Rectal smooth muscle tissue (tissue), 1 donor: ENCODE results near the gene ERBB4.

Experiments used
- H3K27ac ChIP-seq: one replicate; pipeline ENCODE4 v1.7.0; 2013; ENCODE audit warnings: low read depth, low read length, inconsistent platforms
- H3K27me3 ChIP-seq: one replicate; pipeline ENCODE4 v1.7.0; 2013; ENCODE audit warnings: low read length; ENCODE audit not compliant: control insufficient read depth, insufficient read depth
- H3K36me3 ChIP-seq: one replicate; pipeline ENCODE4 v1.7.0; 2013; ENCODE audit warnings: low read length; ENCODE audit not compliant: control insufficient read depth, insufficient read depth
- H3K4me1 ChIP-seq: one replicate; pipeline ENCODE4 v1.7.0; 2013; ENCODE audit warnings: low read length; ENCODE audit not compliant: control insufficient read depth, insufficient read depth
- H3K4me3 ChIP-seq: one replicate; pipeline ENCODE4 v1.7.0; 2013; ENCODE audit warnings: low read length
- H3K9ac ChIP-seq: one replicate; pipeline ENCODE4 v1.7.0; 2013; ENCODE audit warnings: low read length

ERBB4 gene

DNA sequence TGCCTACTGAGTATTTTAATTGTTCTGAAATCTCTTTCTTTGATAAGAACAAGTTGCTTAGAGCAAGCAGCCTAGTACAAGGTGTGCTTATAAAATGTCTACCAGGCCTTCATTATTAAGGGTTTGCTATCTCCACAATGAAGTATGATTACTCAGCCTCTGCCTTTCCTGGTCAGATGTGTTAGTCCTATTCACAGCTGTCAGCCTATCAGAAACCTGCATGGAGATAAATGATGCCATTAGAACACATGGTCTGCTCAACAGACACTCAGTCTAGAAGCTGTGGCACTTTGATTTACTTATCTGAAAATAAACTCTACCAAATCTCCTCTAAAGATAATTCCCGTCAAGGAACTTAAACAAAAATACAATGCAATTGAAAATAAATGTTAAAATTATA is 448.7 kb downstream of the ERBB4 start:
- H3K4me3 ChIP-seq = no peak overlapping the region

DNA sequence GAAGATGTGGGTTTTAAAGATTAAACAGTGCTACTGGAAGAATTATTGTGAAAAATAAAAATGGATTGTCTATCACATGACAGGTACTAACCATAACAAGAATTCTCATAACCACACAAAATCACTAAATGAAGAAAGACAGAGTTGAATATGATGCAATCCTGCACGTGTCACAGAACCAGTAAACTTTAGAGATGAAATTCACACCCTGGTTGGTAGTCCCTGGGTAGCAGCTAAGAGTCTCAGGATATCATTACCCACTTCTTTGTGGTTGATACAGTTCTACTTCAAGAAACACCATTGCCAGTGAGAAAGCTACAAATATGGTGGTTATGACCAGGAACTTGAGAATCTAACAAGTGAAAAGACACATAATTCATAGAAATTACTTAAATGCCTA is 450.2 kb downstream of the ERBB4 start:
- Histone ChIP-seq H3K9ac (no peak overlapping the region), H3K27me3 (no peaks in the 10 kb centered on the region), H3K4me3 (no peak overlapping the region), H3K36me3 (no peaks in the 10 kb centered on the region), H3K4me1 (no peaks in the 10 kb centered on the region), H3K27ac (no peak overlapping the region)

More for the DNA sequence above, 448.7 kb downstream of the ERBB4 start:
- no peak overlapping the region for H3K27ac ChIP-seq
- no peaks in the 10 kb centered on the region for H3K36me3 ChIP-seq
- no peaks in the 10 kb centered on the region for H3K27me3 ChIP-seq
- H3K9ac ChIP-seq = no peak overlapping the region
- H3K4me1 ChIP-seq = no peaks in the 10 kb centered on the region

DNA sequence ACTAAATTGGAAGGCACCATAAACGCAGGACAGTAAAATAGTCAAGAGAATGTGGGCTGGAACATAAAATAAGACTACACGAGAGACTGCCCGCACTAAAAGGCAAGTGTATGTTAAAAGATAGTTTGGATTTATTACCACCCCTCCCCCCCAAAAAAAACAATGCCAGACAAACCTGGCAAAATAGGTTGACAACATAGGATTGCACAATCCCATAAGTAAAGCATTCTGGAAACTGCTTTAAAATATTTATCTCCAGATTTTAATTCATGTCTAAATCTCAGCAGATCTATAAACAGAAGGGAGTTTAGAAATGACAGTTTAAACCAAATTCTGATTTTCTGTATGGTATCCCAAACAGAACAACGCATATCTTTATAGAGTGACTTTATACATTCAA is 455.1 kb downstream of the ERBB4 start:
- Histone ChIP-seq H3K27ac (no peak overlapping the region), H3K4me3 (no peak overlapping the region), H3K4me1 (no peaks in the 10 kb centered on the region), H3K27me3 (no peaks in the 10 kb centered on the region), H3K9ac (no peak overlapping the region), H3K36me3 (no peaks in the 10 kb centered on the region)

DNA sequence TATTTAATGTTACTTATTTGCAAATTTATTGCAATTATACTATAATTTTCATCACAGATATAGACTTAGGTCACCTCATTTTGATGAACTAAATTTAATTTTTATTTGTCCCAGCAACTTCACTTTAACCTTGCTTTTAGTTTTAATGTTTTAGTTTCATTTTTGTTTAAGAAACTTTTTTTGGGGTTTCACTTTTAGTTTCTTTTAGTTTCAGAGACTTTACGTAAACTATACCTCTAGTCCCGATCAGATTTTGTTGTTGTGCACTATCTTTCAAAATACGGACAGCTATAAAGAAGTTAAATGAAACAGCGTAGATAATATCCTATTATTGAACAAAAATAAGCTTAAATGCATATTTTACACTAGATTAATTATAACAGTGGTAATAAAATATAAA is 460.5 kb downstream of the ERBB4 start:
- no peak overlapping the region for H3K27ac ChIP-seq
- no peak overlapping the region for H3K9ac ChIP-seq
- no peaks in the 10 kb centered on the region for H3K36me3 ChIP-seq
- H3K4me1 ChIP-seq = no peaks in the 10 kb centered on the region
- no peak overlapping the region for H3K4me3 ChIP-seq
- H3K27me3 ChIP-seq = no peaks in the 10 kb centered on the region

DNA sequence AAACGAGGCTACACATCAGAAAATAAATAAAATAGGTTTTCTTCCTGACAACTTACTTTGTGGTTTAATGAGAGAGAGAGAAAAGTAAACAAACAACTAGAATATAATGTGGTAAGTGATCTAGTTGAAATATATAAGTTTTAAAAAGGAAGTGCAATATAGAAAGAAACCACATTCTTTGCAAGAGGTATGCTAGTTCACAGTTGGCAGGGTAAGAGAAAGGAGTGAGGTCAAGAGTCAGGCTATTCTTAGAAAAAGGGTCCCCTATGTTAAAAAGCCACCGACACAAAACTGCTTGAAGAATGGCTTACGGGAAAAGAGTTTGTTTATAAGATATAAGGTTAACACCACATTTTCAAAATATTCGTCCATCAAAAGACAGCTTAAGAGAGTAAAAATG is 462.1 kb downstream of the ERBB4 start:
- H3K4me1 ChIP-seq = no peaks in the 10 kb centered on the region
- H3K27ac ChIP-seq = no peak overlapping the region
- H3K4me3 ChIP-seq = no peak overlapping the region

GRCh38 chr2:212073360-212073759 is 465.2 kb downstream of the ERBB4 start:
- Histone ChIP-seq H3K9ac (no peak overlapping the region), H3K27ac (no peak overlapping the region), H3K4me1 (no peaks in the 10 kb centered on the region), H3K4me3 (no peak overlapping the region), H3K27me3 (no peaks in the 10 kb centered on the region), H3K36me3 (no peaks in the 10 kb centered on the region)

More for the DNA sequence above, 462.1 kb downstream of the ERBB4 start:
- Histone ChIP-seq H3K27me3 (no peaks in the 10 kb centered on the region), H3K9ac (no peak overlapping the region), H3K36me3 (no peaks in the 10 kb centered on the region)

GRCh38 chr2:212066546-212066945 is 472.1 kb downstream of the ERBB4 start:
- Histone ChIP-seq H3K9ac (no peak overlapping the region), H3K4me1 (no peaks in the 10 kb centered on the region), H3K27me3 (no peaks in the 10 kb centered on the region), H3K4me3 (no peak overlapping the region), H3K36me3 (no peaks in the 10 kb centered on the region), H3K27ac (no peak overlapping the region)

GRCh38 chr2:212064318-212064717 is 474.3 kb downstream of the ERBB4 start:
- Histone ChIP-seq H3K4me1 (no peaks in the 10 kb centered on the region), H3K9ac (no peak overlapping the region), H3K27me3 (no peaks in the 10 kb centered on the region), H3K36me3 (no peaks in the 10 kb centered on the region), H3K4me3 (no peak overlapping the region), H3K27ac (no peak overlapping the region)

DNA sequence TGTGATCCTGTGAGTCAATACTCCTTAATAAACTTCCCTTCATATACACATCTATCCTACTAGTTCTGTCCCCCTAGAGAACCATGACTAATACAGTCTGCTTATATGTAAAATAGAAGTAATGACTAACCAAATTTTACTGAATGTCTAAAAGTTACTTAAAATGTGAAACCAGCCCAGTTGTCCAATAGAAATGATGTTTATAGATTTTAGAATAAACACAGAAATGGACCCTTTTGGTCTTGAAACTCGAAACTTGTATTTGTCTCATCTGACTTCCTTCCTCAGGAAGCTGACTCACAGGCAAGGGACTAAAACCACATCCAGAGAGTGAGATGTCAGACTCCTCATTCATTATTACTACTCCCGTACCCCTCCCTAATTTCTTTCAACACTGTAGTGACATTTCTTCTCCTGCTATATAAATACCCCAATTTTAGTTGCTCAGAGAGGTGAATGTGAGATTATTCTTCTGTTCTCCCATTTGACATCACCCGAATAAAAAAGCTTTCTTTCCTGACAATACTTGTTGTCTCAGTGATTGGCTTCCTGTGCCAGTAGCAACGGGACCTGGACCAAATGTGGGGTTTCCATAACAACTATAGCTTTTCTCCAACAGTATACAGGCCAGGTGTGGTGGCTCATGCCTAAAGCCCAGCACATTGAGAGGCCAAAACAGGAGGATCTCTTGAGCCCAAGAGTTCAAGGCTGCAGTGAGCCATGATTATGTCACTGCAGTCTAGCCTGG is 486.0 kb downstream of the ERBB4 start:
- no peaks in the 10 kb centered on the region for H3K27me3 ChIP-seq
- no peak overlapping the region for H3K9ac ChIP-seq
- no peaks in the 10 kb centered on the region for H3K4me1 ChIP-seq
- H3K36me3 ChIP-seq = no peaks in the 10 kb centered on the region
- H3K4me3 ChIP-seq = no peak overlapping the region
- no peak overlapping the region for H3K27ac ChIP-seq

DNA sequence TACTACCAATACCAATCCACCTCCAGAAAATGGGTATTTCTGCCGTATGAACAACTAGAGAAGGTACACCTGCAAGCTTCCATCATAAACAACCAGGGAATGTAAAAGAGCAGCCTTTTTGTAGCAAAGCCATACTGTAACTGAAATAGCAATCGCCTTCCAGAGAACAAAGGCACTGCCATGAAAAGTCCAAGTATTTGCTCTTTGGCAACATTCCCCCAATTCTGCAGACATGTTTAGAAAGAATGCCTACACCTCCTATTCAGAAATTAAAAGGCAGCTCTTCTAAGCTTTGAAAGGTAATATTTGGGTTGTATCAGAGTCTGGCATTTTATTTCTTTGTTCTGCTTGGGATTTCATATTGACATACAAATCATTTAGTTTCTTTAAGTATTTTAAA is 487.7 kb downstream of the ERBB4 start:
- no peaks in the 10 kb centered on the region for H3K4me1 ChIP-seq
- H3K36me3 ChIP-seq = no peaks in the 10 kb centered on the region
- H3K4me3 ChIP-seq = no peak overlapping the region
- no peak overlapping the region for H3K27ac ChIP-seq
- H3K9ac ChIP-seq = no peak overlapping the region
- H3K27me3 ChIP-seq = no peaks in the 10 kb centered on the region

DNA sequence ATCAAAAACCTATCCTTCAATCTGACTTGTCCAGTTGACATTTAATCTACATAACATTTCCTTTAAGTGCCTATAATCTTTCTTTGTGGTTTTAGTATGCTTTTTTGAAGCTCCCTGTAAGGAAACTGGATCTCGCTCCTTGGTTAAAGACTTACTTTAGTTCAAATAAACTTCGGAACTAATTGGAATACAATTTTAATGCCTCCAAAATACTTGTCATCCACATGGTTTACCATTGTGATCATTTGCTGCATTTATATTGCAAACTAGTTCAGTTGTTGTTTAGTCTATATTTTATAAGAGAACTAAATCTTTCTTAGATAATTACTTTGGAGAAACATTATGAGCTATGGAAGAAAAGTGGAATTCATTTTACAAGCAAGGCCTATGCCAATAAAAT is 496.0 kb downstream of the ERBB4 start:
- Histone ChIP-seq H3K4me1 (no peaks in the 10 kb centered on the region), H3K36me3 (no peaks in the 10 kb centered on the region), H3K4me3 (no peak overlapping the region), H3K9ac (no peak overlapping the region), H3K27me3 (no peaks in the 10 kb centered on the region), H3K27ac (no peak overlapping the region)

DNA sequence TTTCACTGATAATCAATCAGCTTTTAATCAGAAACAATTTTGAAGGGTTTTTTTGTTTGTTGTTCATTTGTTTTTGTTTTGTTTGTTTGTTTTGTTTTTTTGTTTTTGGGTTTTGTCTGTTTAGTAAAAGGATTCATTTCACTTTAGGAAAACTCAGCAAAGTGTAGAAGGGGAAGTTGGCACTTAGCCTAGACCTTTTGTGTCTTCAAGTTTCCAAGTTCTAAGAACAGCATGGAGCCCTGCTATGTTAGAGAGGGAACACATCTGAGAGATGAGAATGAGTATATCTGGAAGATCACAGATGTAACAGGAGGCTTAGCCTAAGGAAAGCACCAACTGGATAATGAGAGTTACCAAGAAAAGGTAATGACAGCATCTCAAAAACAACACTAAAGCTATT is 501.5 kb downstream of the ERBB4 start:
- Histone ChIP-seq H3K36me3 (no peaks in the 10 kb centered on the region), H3K27me3 (no peaks in the 10 kb centered on the region), H3K4me3 (no peak overlapping the region), H3K27ac (no peak overlapping the region), H3K9ac (no peak overlapping the region), H3K4me1 (no peaks in the 10 kb centered on the region)

- no peaks in the 10 kb centered on the region for H3K4me1 ChIP-seq
- no peaks in the 10 kb centered on the region for H3K36me3 ChIP-seq
- H3K27ac ChIP-seq = no peak overlapping the region
- no peak overlapping the region for H3K4me3 ChIP-seq
- H3K27me3 ChIP-seq = no peaks in the 10 kb centered on the region
- no peak overlapping the region for H3K9ac ChIP-seq
Observed at GRCh38 chr2:212034841-212035585, 503.6 kb downstream of the ERBB4 start.
